ENCODE data around the gene PRSS21.

PRSS21 gene

DNA sequence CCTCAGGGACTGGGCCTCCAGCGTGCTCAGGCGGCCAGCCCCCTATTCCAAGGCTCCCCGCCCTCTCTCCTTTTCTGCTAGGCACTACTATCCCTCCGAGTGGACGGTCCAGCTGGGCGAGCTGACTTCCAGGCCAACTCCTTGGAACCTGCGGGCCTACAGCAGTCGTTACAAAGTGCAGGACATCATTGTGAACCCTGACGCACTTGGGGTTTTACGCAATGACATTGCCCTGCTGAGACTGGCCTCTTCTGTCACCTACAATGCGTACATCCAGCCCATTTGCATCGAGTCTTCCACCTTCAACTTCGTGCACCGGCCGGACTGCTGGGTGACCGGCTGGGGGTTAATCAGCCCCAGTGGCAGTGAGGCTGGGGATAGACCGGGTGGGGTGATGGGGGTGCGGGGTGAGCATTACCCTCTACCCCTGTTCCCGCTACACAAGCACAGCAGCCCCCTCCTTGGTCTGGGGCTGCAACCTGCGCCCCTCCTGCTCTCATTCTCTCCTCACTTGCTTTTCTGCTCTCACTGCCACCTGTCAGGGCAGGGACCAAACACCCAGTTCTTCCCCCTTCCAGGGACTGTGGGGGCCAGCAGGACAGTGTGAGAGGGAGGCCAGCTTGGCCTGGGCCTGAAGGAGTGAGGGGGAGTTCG lies 17.7 kb upstream of the PRSS21 start:
- no peak overlapping the region for H3K4me3 ChIP-seq (ENCODE audit: low read depth, low read length)
- no peaks in the 10 kb centered on the region for H3K36me3 ChIP-seq (replicated peaks)
- no peak overlapping the region for H3K27ac ChIP-seq
- no peaks in the 10 kb centered on the region for H3K27me3 ChIP-seq (replicated peaks)
- in situ Hi-C loops (cut with HindIII; ENCODE audit: low pct_ligation_motif_present, low sequenced_read_pairs), result no loop called here
- TF ChIP-seq, protein P1, sequence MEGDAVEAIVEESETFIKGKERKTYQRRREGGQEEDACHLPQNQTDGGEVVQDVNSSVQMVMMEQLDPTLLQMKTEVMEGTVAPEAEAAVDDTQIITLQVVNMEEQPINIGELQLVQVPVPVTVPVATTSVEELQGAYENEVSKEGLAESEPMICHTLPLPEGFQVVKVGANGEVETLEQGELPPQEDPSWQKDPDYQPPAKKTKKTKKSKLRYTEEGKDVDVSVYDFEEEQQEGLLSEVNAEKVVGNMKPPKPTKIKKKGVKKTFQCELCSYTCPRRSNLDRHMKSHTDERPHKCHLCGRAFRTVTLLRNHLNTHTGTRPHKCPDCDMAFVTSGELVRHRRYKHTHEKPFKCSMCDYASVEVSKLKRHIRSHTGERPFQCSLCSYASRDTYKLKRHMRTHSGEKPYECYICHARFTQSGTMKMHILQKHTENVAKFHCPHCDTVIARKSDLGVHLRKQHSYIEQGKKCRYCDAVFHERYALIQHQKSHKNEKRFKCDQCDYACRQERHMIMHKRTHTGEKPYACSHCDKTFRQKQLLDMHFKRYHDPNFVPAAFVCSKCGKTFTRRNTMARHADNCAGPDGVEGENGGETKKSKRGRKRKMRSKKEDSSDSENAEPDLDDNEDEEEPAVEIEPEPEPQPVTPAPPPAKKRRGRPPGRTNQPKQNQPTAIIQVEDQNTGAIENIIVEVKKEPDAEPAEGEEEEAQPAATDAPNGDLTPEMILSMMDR (IDR thresholded peaks at IDR 0.05; ENCODE audit: low read depth, low read length, missing control alignments), result no peak
- no peak for DNase-seq

DNA sequence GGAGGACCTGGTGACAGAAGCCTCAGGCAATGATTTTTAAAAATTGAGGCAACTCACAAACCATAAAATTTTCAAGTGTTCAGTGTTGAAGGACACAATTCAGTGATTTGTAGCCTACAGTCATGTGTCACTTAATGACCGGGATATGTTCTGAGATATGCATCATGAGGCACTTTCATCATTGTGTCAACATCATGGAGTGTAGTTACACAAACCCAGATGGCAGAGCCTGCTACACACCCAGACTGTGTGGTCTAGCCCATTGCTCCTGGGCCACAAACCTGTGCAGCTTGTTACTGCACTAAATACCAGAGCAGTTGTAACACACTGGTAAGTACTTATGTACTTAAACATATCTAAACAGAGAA lies 17.2 kb upstream of the PRSS21 start:
- no peaks in the 10 kb centered on the region for H3K27me3 ChIP-seq (replicated peaks)
- H3K27ac ChIP-seq, result no peak overlapping the region
- no peak for DNase-seq
- H3K4me3 ChIP-seq (ENCODE audit: low read depth, low read length), result no peak overlapping the region
- H3K36me3 ChIP-seq (replicated peaks), result no peaks in the 10 kb centered on the region
- in situ Hi-C loops (cut with HindIII; ENCODE audit: low pct_ligation_motif_present, low sequenced_read_pairs), result no loop called here
- TF ChIP-seq, protein P1 (IDR thresholded peaks at IDR 0.05; ENCODE audit: low read depth, low read length, missing control alignments), result no peak

DNA sequence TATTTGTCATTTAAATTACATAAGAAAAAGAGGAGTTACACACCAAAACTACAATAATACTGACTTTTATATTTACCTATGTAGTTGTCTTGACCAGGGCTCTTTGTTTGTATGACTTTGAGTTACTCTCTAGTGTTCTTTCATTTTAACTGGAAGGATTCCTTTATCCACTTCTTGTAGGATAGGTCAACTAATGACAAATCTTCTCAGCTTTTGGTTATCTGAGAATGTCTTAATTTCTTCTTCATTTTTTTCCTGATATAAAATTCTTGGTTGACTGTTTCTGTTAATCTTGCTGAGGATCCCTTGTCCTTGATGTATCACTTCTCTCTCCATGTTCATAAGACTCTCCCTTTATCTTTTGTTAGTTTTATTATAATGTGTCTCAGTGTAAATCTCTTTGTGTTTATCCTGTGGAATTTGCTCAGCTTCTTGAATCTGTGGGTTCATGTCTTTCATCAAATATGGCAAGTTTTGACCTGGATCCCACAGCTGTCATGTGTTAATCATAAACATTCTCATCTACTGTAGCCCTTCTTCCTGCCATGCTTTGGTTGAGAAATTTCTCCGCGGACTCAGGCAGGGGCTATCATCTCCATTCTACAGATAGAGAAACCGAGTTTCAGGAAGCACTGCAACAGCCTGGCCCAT lies 13.4 kb upstream of the PRSS21 start:
- in situ Hi-C loops (cut with HindIII; ENCODE audit: low pct_ligation_motif_present, low sequenced_read_pairs), result no loop called here
- Histone ChIP-seq H3K27me3 (replicated peaks) (no peaks in the 10 kb centered on the region), H3K4me3 (ENCODE audit: low read depth, low read length) (no peak overlapping the region), H3K27ac (no peak overlapping the region), H3K36me3 (replicated peaks) (no peaks in the 10 kb centered on the region)
- TF ChIP-seq, protein P1 (IDR thresholded peaks at IDR 0.05; ENCODE audit: low read depth, low read length, missing control alignments), result no peak
- DNase-seq, result no peak

DNA sequence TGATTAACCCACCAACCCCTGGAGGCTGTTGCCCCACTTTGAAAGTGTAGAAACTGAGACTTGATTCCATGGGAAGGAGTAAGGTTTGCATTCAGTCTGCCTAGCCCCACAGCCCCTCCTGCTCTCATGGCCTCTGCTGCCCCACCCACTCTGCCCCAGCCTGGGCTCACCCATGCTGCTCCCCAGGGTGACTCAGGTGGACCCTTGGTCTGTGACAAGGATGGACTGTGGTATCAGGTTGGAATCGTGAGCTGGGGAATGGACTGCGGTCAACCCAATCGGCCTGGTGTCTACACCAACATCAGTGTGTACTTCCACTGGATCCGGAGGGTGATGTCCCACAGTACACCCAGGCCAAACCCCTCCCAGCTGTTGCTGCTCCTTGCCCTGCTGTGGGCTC lies 12.3 kb upstream of the PRSS21 start:
- no peaks in the 10 kb centered on the region for H3K36me3 ChIP-seq (replicated peaks)
- no peaks in the 10 kb centered on the region for H3K27me3 ChIP-seq (replicated peaks)
- DNase-seq, result no peak
- in situ Hi-C loops (cut with HindIII; ENCODE audit: low pct_ligation_motif_present, low sequenced_read_pairs), result no loop called here
- H3K27ac ChIP-seq, result no peak overlapping the region
- no peak overlapping the region for H3K4me3 ChIP-seq (ENCODE audit: low read depth, low read length)
- TF ChIP-seq, protein P1 (IDR thresholded peaks at IDR 0.05; ENCODE audit: low read depth, low read length, missing control alignments), result no peak

DNA sequence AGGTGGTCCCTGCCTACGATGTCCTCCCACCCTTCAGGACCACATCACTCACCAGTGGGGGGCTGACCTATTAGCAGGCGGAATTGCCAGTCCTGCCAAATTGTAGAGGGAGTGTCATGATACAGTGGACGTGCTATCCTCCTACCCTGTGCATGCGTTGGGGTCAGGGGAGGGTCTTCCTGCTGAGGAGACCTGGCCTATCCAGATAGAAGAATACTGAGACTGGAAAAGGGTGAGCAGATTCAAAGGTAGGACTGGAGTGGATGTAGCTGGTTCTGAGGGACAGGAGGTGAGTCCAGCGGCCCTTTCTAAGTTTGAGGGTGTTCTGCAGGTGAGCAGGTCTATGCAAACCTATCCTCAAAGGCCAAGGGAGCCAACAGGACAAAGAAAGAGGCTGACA lies 10.8 kb upstream of the PRSS21 start:
- peaks cover 1% of the 10 kb centered on the region for H3K27me3 ChIP-seq (replicated peaks)
- no peak for DNase-seq

More for the DNA sequence above, 10.8 kb upstream of the PRSS21 start:
- TF ChIP-seq, protein P1 (IDR thresholded peaks at IDR 0.05; ENCODE audit: low read depth, low read length, missing control alignments), result no peak
- in situ Hi-C loops (cut with HindIII; ENCODE audit: low pct_ligation_motif_present, low sequenced_read_pairs), result no loop called here
- Histone ChIP-seq H3K27ac (no peak overlapping the region), H3K4me3 (ENCODE audit: low read depth, low read length) (no peak overlapping the region), H3K36me3 (replicated peaks) (no peaks in the 10 kb centered on the region)

Measured in brain microvascular endothelial cell (primary cell).